Measurements from ENCODE around the gene ADGRL2.

ADGRL2 gene

GRCh38 chr1:81757398-81758020 lies 43.2 kb upstream of the ADGRL2 start:
- WGBS, result 99% methylated on average over 6 of the region's 8 CpGs
- Histone ChIP-seq H2BK120ac (ENCODE audit: low read depth, low read length) (no peak overlapping the region), H3K4me3 (ENCODE audit: insufficient read depth in 1 of 2, low read depth in 1 of 2, low read length in 2 of 2) (peak overlapping the region in 1 of 2 experiments; percentile 12), H2BK15ac (ENCODE audit: low read depth, poor library complexity, severe bottlenecking) (no peak overlapping the region), H3K27ac (ENCODE audit: low read length, poor library complexity, severe bottlenecking) (no peak overlapping the region), H2AFZ (ENCODE audit: low read depth, low read length) (no peak overlapping the region), H4K91ac (ENCODE audit: low read length) (no peak overlapping the region), H3K9me3 (ENCODE audit: control insufficient read depth, low read length) (no peaks in the 10 kb centered on the region), H2BK12ac (ENCODE audit: low read length in 2 of 2) (no peak overlapping the region), H3K18ac (ENCODE audit: low read depth in 1 of 2, low read length in 2 of 2) (no peak overlapping the region), H3K4me1 (ENCODE audit: control insufficient read depth, insufficient read depth, low read depth, low read length) (no peaks in the 10 kb centered on the region), H3K23ac (ENCODE audit: low read length in 2 of 2) (no peak overlapping the region), H2AK5ac (ENCODE audit: low read length, severe bottlenecking) (no peak overlapping the region), H3K4ac (ENCODE audit: low read depth in 1 of 2, low read length in 2 of 2) (no peak overlapping the region), H3K36me3 (ENCODE audit: control insufficient read depth in 1 of 2, insufficient read depth in 2 of 2, low read depth in 1 of 2, low read length in 2 of 2) (no peaks in the 10 kb centered on the region), H2BK5ac (ENCODE audit: low read depth, low read length, poor library complexity, severe bottlenecking) (no peak overlapping the region), H3K4me2 (ENCODE audit: low read length, poor library complexity, severe bottlenecking) (no peak overlapping the region), H3K27me3 (ENCODE audit: control insufficient read depth in 1 of 2, insufficient read depth in 1 of 2, low read length in 2 of 2) (no peaks in the 10 kb centered on the region), H4K8ac (ENCODE audit: low read length) (no peak overlapping the region), H3K79me1 (replicated peaks; ENCODE audit: low read length, poor library complexity, severe bottlenecking) (no peaks in the 10 kb centered on the region), H3K9ac (ENCODE audit: low read length) (peak overlapping the region; percentile 55), H3K14ac (ENCODE audit: low read length in 2 of 2) (no peak overlapping the region)
- DNase-seq, result no peak

- 81% methylated on average over 1 of the region's 2 CpGs for WGBS
These were observed 42.6 kb upstream of the ADGRL2 start for GRCh38 chr1:81758181-81758580.

DNA sequence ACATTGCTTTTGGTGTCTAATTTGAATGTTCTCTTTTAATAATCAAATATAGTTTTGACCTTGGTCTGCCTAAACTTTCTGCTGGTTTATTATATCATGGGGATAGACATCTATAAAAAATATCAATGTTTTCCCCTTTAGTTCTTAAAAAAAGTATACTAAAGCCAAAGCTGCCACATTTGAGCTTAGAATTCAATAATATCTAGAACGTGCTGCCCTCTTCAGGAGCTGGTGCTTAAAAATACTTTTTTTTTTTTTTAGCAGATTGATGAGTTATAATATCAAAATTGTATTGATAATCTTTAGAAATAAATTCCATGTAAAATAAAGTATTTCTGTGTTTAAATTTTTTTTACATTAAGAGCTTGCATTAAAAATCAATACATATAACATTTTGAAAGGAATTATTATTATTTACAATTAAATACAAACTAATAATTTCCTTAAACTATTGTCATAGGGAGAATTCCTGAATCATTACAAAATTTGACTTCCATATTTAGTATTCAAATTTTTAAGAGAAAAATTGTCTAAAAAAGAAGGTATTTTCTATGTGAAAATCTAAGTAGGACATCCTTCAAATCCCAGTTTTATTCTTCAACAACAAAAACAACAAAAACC lies 40.1 kb upstream of the ADGRL2 start:
- WGBS, result no CpG with 5 or more reads among the region's 1 CpG
- Histone ChIP-seq H2AFZ (ENCODE audit: low read depth, low read length) (no peak overlapping the region), H2AK5ac (ENCODE audit: low read length, severe bottlenecking) (no peak overlapping the region)

More at GRCh38 chr1:81758181-81758580, 42.6 kb upstream of the ADGRL2 start:
- H3K79me1 ChIP-seq (replicated peaks; ENCODE audit: low read length, poor library complexity, severe bottlenecking), result no peaks in the 10 kb centered on the region
- H2AFZ ChIP-seq (ENCODE audit: low read depth, low read length), result no peak overlapping the region
- no peak overlapping the region for H2BK15ac ChIP-seq (ENCODE audit: low read depth, poor library complexity, severe bottlenecking)
- no peak overlapping the region for H3K4ac ChIP-seq (ENCODE audit: low read depth in 1 of 2, low read length in 2 of 2)
- H3K23ac ChIP-seq (ENCODE audit: low read length in 2 of 2), result no peak overlapping the region
- no peak overlapping the region for H2BK5ac ChIP-seq (ENCODE audit: low read depth, low read length, poor library complexity, severe bottlenecking)
- no peak overlapping the region for H3K18ac ChIP-seq (ENCODE audit: low read depth in 1 of 2, low read length in 2 of 2)
- no peak overlapping the region for H2AK5ac ChIP-seq (ENCODE audit: low read length, severe bottlenecking)
- no peaks in the 10 kb centered on the region for H3K27me3 ChIP-seq (ENCODE audit: control insufficient read depth in 1 of 2, insufficient read depth in 1 of 2, low read length in 2 of 2)
- DNase-seq, result no peak
- H3K4me2 ChIP-seq (ENCODE audit: low read length, poor library complexity, severe bottlenecking), result no peak overlapping the region
- no peak overlapping the region for H3K27ac ChIP-seq (ENCODE audit: low read length, poor library complexity, severe bottlenecking)
- H4K91ac ChIP-seq (ENCODE audit: low read length), result no peak overlapping the region
- H3K14ac ChIP-seq (ENCODE audit: low read length in 2 of 2), result no peak overlapping the region
- no peak overlapping the region for H2BK120ac ChIP-seq (ENCODE audit: low read depth, low read length)
- H3K9ac ChIP-seq (ENCODE audit: low read length), result peak overlapping the region; percentile 55
- no peaks in the 10 kb centered on the region for H3K9me3 ChIP-seq (ENCODE audit: control insufficient read depth, low read length)
- H4K8ac ChIP-seq (ENCODE audit: low read length), result no peak overlapping the region
- H3K36me3 ChIP-seq (ENCODE audit: control insufficient read depth in 1 of 2, insufficient read depth in 2 of 2, low read depth in 1 of 2, low read length in 2 of 2), result no peaks in the 10 kb centered on the region
- no peaks in the 10 kb centered on the region for H3K4me1 ChIP-seq (ENCODE audit: control insufficient read depth, insufficient read depth, low read depth, low read length)
- H2BK12ac ChIP-seq (ENCODE audit: low read length in 2 of 2), result no peak overlapping the region
- peak overlapping the region in 1 of 2 experiments; percentile 12 for H3K4me3 ChIP-seq (ENCODE audit: insufficient read depth in 1 of 2, low read depth in 1 of 2, low read length in 2 of 2)

GRCh38 chr1:81775510-81775909 lies 25.2 kb upstream of the ADGRL2 start:
- no peaks in the 10 kb centered on the region for H3K27me3 ChIP-seq (ENCODE audit: control insufficient read depth in 1 of 2, insufficient read depth in 1 of 2, low read length in 2 of 2)
- H2AK5ac ChIP-seq (ENCODE audit: low read length, severe bottlenecking), result no peak overlapping the region
- no peak overlapping the region for H4K91ac ChIP-seq (ENCODE audit: low read length)
- H2AFZ ChIP-seq (ENCODE audit: low read depth, low read length), result no peak overlapping the region
- H2BK15ac ChIP-seq (ENCODE audit: low read depth, poor library complexity, severe bottlenecking), result no peak overlapping the region
- no peak overlapping the region for H3K9ac ChIP-seq (ENCODE audit: low read length)
- no peak overlapping the region for H3K27ac ChIP-seq (ENCODE audit: low read length, poor library complexity, severe bottlenecking)
- DNase-seq, result no peak
- H3K79me1 ChIP-seq (replicated peaks; ENCODE audit: low read length, poor library complexity, severe bottlenecking), result no peaks in the 10 kb centered on the region
- H3K4ac ChIP-seq (ENCODE audit: low read depth in 1 of 2, low read length in 2 of 2), result no peak overlapping the region
- no peak overlapping the region for H3K14ac ChIP-seq (ENCODE audit: low read length in 2 of 2)
- no peaks in the 10 kb centered on the region for H3K9me3 ChIP-seq (ENCODE audit: control insufficient read depth, low read length)
- no peak overlapping the region for H2BK12ac ChIP-seq (ENCODE audit: low read length in 2 of 2)
- H3K4me1 ChIP-seq (ENCODE audit: control insufficient read depth, insufficient read depth, low read depth, low read length), result no peaks in the 10 kb centered on the region
- H2BK5ac ChIP-seq (ENCODE audit: low read depth, low read length, poor library complexity, severe bottlenecking), result no peak overlapping the region
- H3K18ac ChIP-seq (ENCODE audit: low read depth in 1 of 2, low read length in 2 of 2), result no peak overlapping the region
- H3K36me3 ChIP-seq (ENCODE audit: control insufficient read depth in 1 of 2, insufficient read depth in 2 of 2, low read depth in 1 of 2, low read length in 2 of 2), result no peaks in the 10 kb centered on the region
- no peak overlapping the region for H3K4me3 ChIP-seq (ENCODE audit: insufficient read depth in 1 of 2, low read depth in 1 of 2, low read length in 2 of 2)
- H2BK120ac ChIP-seq (ENCODE audit: low read depth, low read length), result no peak overlapping the region
- H3K4me2 ChIP-seq (ENCODE audit: low read length, poor library complexity, severe bottlenecking), result no peak overlapping the region
- no peak overlapping the region for H3K23ac ChIP-seq (ENCODE audit: low read length in 2 of 2)
- no peak overlapping the region for H4K8ac ChIP-seq (ENCODE audit: low read length)

More for the DNA sequence above, 40.1 kb upstream of the ADGRL2 start:
- no peak overlapping the region for H3K18ac ChIP-seq (ENCODE audit: low read depth in 1 of 2, low read length in 2 of 2)
- H3K36me3 ChIP-seq (ENCODE audit: control insufficient read depth in 1 of 2, insufficient read depth in 2 of 2, low read depth in 1 of 2, low read length in 2 of 2), result no peaks in the 10 kb centered on the region
- no peak overlapping the region for H4K8ac ChIP-seq (ENCODE audit: low read length)
- H3K27me3 ChIP-seq (ENCODE audit: control insufficient read depth in 1 of 2, insufficient read depth in 1 of 2, low read length in 2 of 2), result no peaks in the 10 kb centered on the region
- H3K9ac ChIP-seq (ENCODE audit: low read length), result peak overlapping the region; percentile 15
- H2BK5ac ChIP-seq (ENCODE audit: low read depth, low read length, poor library complexity, severe bottlenecking), result no peak overlapping the region
- H2BK120ac ChIP-seq (ENCODE audit: low read depth, low read length), result no peak overlapping the region
- H3K23ac ChIP-seq (ENCODE audit: low read length in 2 of 2), result no peak overlapping the region
- no peak overlapping the region for H3K27ac ChIP-seq (ENCODE audit: low read length, poor library complexity, severe bottlenecking)
- no peak overlapping the region for H2BK12ac ChIP-seq (ENCODE audit: low read length in 2 of 2)
- no peaks in the 10 kb centered on the region for H3K4me1 ChIP-seq (ENCODE audit: control insufficient read depth, insufficient read depth, low read depth, low read length)
- no peak overlapping the region for H3K4me3 ChIP-seq (ENCODE audit: insufficient read depth in 1 of 2, low read depth in 1 of 2, low read length in 2 of 2)
- H3K9me3 ChIP-seq (ENCODE audit: control insufficient read depth, low read length), result no peaks in the 10 kb centered on the region
- no peaks in the 10 kb centered on the region for H3K79me1 ChIP-seq (replicated peaks; ENCODE audit: low read length, poor library complexity, severe bottlenecking)
- no peak overlapping the region for H3K4me2 ChIP-seq (ENCODE audit: low read length, poor library complexity, severe bottlenecking)
- H4K91ac ChIP-seq (ENCODE audit: low read length), result no peak overlapping the region
- no peak overlapping the region for H3K4ac ChIP-seq (ENCODE audit: low read depth in 1 of 2, low read length in 2 of 2)
- no peak overlapping the region for H2BK15ac ChIP-seq (ENCODE audit: low read depth, poor library complexity, severe bottlenecking)
- H3K14ac ChIP-seq (ENCODE audit: low read length in 2 of 2), result no peak overlapping the region
- DNase-seq, result peak; percentile 41
